Endothelial cell (in vitro differentiated cells): ENCODE results near the gene HHIPL1. TPM values are rescaled to one million over a fixed set of nuclear protein-coding genes. Genes with fewer than 3 reads are reported as not detected.

ENCODE experiments used
- DNase-seq: peaks from one replicate; pipeline ENCODE4 v3.0.0; 2021; ENCODE audit warnings: low spot score
- H3K27ac Mint-ChIP-seq: one replicate; pipeline ENCODE4 v1.8.0; 2021; ENCODE audit warnings: mixed read lengths, inconsistent platforms; ENCODE audit not compliant: unreplicated experiment
- H3K27me3 Mint-ChIP-seq: one replicate; pipeline ENCODE4 v1.8.0; 2021; ENCODE audit warnings: mild to moderate bottlenecking, moderate library complexity, mixed read lengths, inconsistent platforms; ENCODE audit not compliant: unreplicated experiment
- H3K36me3 Mint-ChIP-seq: one replicate; pipeline ENCODE4 v1.8.0; 2021; ENCODE audit warnings: mild to moderate bottlenecking, low read depth, mixed read lengths, inconsistent platforms; ENCODE audit not compliant: unreplicated experiment
- H3K4me1 Mint-ChIP-seq: one replicate; pipeline ENCODE4 v1.8.0; 2021; ENCODE audit warnings: mild to moderate bottlenecking, mixed read lengths, inconsistent platforms; ENCODE audit not compliant: unreplicated experiment
- H3K4me3 Mint-ChIP-seq: one replicate; pipeline ENCODE4 v1.8.0; 2021; ENCODE audit warnings: mild to moderate bottlenecking, mixed read lengths, inconsistent platforms; ENCODE audit not compliant: unreplicated experiment
- H3K9me3 Mint-ChIP-seq: one replicate; pipeline ENCODE4 v1.8.0; 2021; ENCODE audit warnings: mixed read lengths, inconsistent platforms; ENCODE audit not compliant: unreplicated experiment
- CTCF ChIP-seq: fragments of 200-600 bp; sonication (generic); IDR thresholded peaks from one replicate; pipeline ENCODE4 v1.5.0; 2021; ENCODE audit warnings: antibody characterized with exemption; ENCODE audit not compliant: unreplicated experiment
- total RNA-seq: library from RNA; stranded (reverse); fragmentation: NEBNext Ultra II Directional; extraction: Animal tissue kit (Norgen Biotek cat#: 25700); gene quantifications from one replicate; pipeline ENCODE4 v1.2.1, GENCODE V29; 2021; ENCODE audit not compliant: unreplicated experiment

HHIPL1 gene
- total RNA-seq, 1 donor from 2014 or later, result 15.1 TPM

DNA sequence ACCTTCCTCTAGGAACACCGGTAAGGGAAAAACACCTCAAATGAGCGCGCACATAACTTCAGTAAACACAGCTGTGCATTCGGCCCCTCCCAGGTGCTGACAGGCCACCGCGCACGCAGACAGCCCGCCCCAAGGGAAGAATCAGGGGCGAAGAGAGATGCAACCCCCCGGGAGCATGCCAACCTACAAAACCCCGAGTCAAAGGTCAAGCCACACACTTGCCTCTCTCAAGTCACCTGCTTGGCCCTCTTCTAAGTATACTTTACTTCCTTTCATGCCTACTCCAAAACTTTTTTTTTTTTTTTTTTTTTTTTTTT, 36.9 kb downstream of the HHIPL1 start:
- no peaks in the 10 kb centered on the region for H3K9me3 Mint-ChIP-seq

DNA sequence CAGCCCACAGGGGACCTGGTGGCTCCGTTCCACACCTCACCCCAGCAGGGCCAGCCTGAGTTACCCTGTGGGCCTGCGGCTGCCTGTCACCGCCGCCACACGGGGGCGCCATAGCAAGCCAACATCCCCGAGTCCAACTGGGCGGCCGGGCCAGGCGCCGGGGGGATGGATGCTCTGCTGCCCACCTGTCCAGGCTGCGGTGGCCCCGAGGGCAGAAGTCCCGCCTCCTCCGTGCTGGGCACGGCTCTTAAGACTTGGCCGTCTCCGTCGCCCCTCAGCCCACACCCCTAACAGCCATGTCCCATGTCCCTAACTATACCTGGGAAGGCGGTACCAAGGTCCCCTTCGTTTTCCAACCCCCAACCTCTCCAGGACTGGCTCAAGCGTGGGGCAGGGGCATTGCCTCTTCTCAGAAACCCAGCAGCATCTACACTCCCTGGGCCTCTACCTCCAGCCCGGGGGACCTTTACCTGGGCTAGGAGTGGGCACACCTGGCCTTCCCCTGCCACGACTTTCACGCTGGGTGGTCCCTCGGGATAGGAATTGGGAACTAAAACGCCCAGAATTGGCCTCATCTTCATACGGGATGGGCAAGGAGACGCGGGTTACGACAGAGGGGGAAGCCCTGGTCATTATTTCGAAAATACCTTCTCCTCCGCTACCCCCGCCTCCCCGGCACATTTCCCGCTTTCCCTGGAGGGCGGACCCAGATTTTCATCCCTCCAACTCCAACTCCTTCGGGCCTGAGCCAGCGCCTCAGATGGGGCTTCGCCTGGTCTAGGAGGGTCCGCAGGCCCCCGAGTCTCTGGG, 38.1 kb downstream of the HHIPL1 start:
- H3K4me3 Mint-ChIP-seq, result peak overlapping the region; percentile 88
- H3K27ac Mint-ChIP-seq, result no peak overlapping the region

More for the DNA sequence above, 36.9 kb downstream of the HHIPL1 start:
- Mint-ChIP-seq H3K27ac (no peak overlapping the region), H3K36me3 (peaks cover 11% of the 10 kb centered on the region), H3K27me3 (peaks cover 9% of the 10 kb centered on the region), H3K4me3 (no peak overlapping the region), H3K4me1 (peaks cover 6% of the 10 kb centered on the region)
- no peak for TF ChIP-seq CTCF
- DNase-seq, result no peak

GRCh38 chr14:99683619-99684409, 38.9 kb downstream of the HHIPL1 start, which contains the start of gene CYP46A1:
Gene CYP46A1, plus strand, starts transcription at chr14:99684298. Its CDS starts 120 bp downstream, at chr14:99684418.
- no peak within 1 kb of the TSS for H3K27ac Mint-ChIP-seq
- H3K9me3 Mint-ChIP-seq, result no peaks in the 10 kb centered on the region
- TF ChIP-seq CTCF, result no peak
- DNase-seq, result peak; percentile 99
- H3K4me1 Mint-ChIP-seq, result peaks cover 19% of the 10 kb centered on the region
- H3K27me3 Mint-ChIP-seq, result peaks cover 12% of the 10 kb centered on the region
- peak within 1 kb of the TSS; percentile 88 for H3K4me3 Mint-ChIP-seq
- peaks cover 7% of the 10 kb centered on the region for H3K36me3 Mint-ChIP-seq

More for the DNA sequence above, 38.1 kb downstream of the HHIPL1 start:
- peak; percentile 92 for DNase-seq
- TF ChIP-seq CTCF, result peak; percentile 89
- peaks cover 11% of the 10 kb centered on the region for H3K4me1 Mint-ChIP-seq
- no peaks in the 10 kb centered on the region for H3K9me3 Mint-ChIP-seq
- H3K36me3 Mint-ChIP-seq, result peaks cover 11% of the 10 kb centered on the region
- peaks cover 9% of the 10 kb centered on the region for H3K27me3 Mint-ChIP-seq

DNA sequence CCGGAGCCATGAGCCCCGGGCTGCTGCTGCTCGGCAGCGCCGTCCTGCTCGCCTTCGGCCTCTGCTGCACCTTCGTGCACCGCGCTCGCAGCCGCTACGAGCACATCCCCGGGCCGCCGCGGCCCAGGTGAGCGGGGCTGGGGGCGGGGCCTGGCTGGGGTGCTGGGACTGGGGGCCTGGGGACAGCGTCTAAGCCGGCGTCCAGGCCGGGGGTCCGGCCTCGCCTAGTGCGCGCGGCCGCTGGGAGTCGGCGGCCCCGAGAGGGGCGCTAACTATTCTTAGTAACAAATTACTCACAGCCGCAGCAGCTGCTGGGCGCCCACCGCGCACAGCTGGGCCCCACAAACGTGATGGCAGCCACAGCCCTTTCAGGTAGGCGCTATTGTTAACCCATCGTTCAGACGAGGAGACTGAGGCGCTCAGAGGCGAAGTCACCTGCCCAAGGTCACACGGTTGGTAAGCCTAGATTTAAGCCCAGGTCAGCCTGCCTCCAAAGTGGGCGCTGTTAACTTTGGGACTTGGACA, 39.5 kb downstream of the HHIPL1 start:
- no peak for TF ChIP-seq CTCF
- Mint-ChIP-seq H3K4me3 (no peak overlapping the region), H3K36me3 (peaks cover 5% of the 10 kb centered on the region), H3K27ac (no peak overlapping the region), H3K9me3 (no peaks in the 10 kb centered on the region), H3K27me3 (peaks cover 14% of the 10 kb centered on the region), H3K4me1 (peaks cover 24% of the 10 kb centered on the region)
- no peak for DNase-seq
